Measurements from ENCODE around the gene NINJ2.

NINJ2 gene

GRCh38 chr12:668090-668481 lies 4.8 kb upstream of the NINJ2 start:
- Histone ChIP-seq H3K4me3 (ENCODE audit: low read depth, low read length) (no peak overlapping the region), H3K36me3 (ENCODE audit: control insufficient read depth, insufficient read depth, low read length) (no peaks in the 10 kb centered on the region), H3K27ac (ENCODE audit: low read depth, low read length) (no peak overlapping the region), H3K9me3 (ENCODE audit: control insufficient read depth, insufficient read depth, low read length) (no peaks in the 10 kb centered on the region), H3K4me1 (ENCODE audit: control insufficient read depth, insufficient read depth, low read length) (peaks cover 15% of the 10 kb centered on the region), H3K27me3 (ENCODE audit: control insufficient read depth, insufficient read depth, low read length) (no peaks in the 10 kb centered on the region), H3K9ac (ENCODE audit: low read depth, low read length) (no peak overlapping the region)

DNA sequence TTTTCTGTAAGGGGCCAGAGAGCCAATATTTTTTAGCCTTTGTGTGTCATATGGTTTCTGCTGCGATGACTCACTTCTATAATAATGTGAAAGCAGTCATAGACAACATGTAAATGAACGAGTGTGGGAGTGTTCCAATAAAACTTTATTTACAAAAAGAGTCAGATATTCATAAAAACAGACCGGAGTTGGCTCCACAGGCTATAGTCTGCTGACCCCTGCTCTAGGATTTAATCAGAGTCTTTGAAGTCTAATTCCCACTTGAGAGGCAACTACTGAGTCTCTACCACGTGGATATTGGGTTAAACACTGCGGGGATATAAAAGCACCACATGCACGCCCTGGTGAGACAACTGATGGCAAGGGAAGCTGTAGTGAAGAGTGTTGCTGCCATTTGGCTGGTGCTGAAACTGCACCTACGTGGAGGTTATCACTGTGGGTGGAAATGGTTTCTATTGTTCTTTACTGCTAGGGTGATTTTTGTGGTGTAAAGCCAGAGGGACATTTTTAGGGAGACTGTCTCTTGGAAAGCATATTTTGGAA lies 3.6 kb upstream of the NINJ2 start:
- Histone ChIP-seq H3K9me3 (ENCODE audit: control insufficient read depth, insufficient read depth, low read length) (no peaks in the 10 kb centered on the region), H3K4me3 (ENCODE audit: low read depth, low read length) (no peak overlapping the region), H3K36me3 (ENCODE audit: control insufficient read depth, insufficient read depth, low read length) (no peaks in the 10 kb centered on the region), H3K27me3 (ENCODE audit: control insufficient read depth, insufficient read depth, low read length) (no peaks in the 10 kb centered on the region), H3K27ac (ENCODE audit: low read depth, low read length) (no peak overlapping the region), H3K4me1 (ENCODE audit: control insufficient read depth, insufficient read depth, low read length) (peaks cover 15% of the 10 kb centered on the region), H3K9ac (ENCODE audit: low read depth, low read length) (no peak overlapping the region)

DNA sequence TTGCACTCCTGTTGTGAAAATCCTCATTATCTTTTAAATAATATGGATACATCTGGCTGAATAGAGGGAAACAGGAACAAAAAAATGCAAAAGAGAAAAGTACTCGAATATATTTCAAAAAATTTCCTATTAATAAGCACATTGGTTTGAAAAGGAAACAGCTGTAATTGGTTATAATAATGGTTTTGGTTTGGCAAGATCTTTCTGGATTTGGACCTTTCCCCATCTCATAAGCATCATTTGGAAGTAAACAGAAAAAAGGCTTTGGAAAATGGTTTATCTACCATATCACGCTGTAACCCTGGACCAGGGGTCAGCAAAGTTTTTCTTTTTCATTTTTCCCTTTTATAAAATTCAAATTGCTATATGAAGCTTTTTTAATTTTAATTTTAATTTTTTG lies 2.8 kb upstream of the NINJ2 start:
- no peak overlapping the region for H3K9ac ChIP-seq (ENCODE audit: low read depth, low read length)
- H3K27ac ChIP-seq (ENCODE audit: low read depth, low read length): no peak overlapping the region
- peaks cover 15% of the 10 kb centered on the region for H3K4me1 ChIP-seq (ENCODE audit: control insufficient read depth, insufficient read depth, low read length)
- H3K36me3 ChIP-seq (ENCODE audit: control insufficient read depth, insufficient read depth, low read length): no peaks in the 10 kb centered on the region
- no peaks in the 10 kb centered on the region for H3K9me3 ChIP-seq (ENCODE audit: control insufficient read depth, insufficient read depth, low read length)
- no peak overlapping the region for H3K4me3 ChIP-seq (ENCODE audit: low read depth, low read length)
- no peaks in the 10 kb centered on the region for H3K27me3 ChIP-seq (ENCODE audit: control insufficient read depth, insufficient read depth, low read length)

GRCh38 chr12:664779-665092 lies 1.5 kb upstream of the NINJ2 start:
- no peaks in the 10 kb centered on the region for H3K9me3 ChIP-seq (ENCODE audit: control insufficient read depth, insufficient read depth, low read length)
- H3K36me3 ChIP-seq (ENCODE audit: control insufficient read depth, insufficient read depth, low read length): no peaks in the 10 kb centered on the region
- H3K27ac ChIP-seq (ENCODE audit: low read depth, low read length): no peak overlapping the region
- H3K9ac ChIP-seq (ENCODE audit: low read depth, low read length): no peak overlapping the region
- peaks cover 15% of the 10 kb centered on the region for H3K4me1 ChIP-seq (ENCODE audit: control insufficient read depth, insufficient read depth, low read length)
- no peaks in the 10 kb centered on the region for H3K27me3 ChIP-seq (ENCODE audit: control insufficient read depth, insufficient read depth, low read length)
- H3K4me3 ChIP-seq (ENCODE audit: low read depth, low read length): no peak overlapping the region

GRCh38 chr12:664075-664778 lies 982 bp upstream of the NINJ2 start:
- no peak overlapping the region for H3K9ac ChIP-seq (ENCODE audit: low read depth, low read length)
- no peaks in the 10 kb centered on the region for H3K36me3 ChIP-seq (ENCODE audit: control insufficient read depth, insufficient read depth, low read length)
- H3K4me1 ChIP-seq (ENCODE audit: control insufficient read depth, insufficient read depth, low read length): peaks cover 15% of the 10 kb centered on the region
- H3K27me3 ChIP-seq (ENCODE audit: control insufficient read depth, insufficient read depth, low read length): no peaks in the 10 kb centered on the region
- H3K4me3 ChIP-seq (ENCODE audit: low read depth, low read length): no peak overlapping the region
- no peak overlapping the region for H3K27ac ChIP-seq (ENCODE audit: low read depth, low read length)
- H3K9me3 ChIP-seq (ENCODE audit: control insufficient read depth, insufficient read depth, low read length): no peaks in the 10 kb centered on the region

- Histone ChIP-seq H3K36me3 (ENCODE audit: control insufficient read depth, insufficient read depth, low read length) (no peaks in the 10 kb centered on the region), H3K27me3 (ENCODE audit: control insufficient read depth, insufficient read depth, low read length) (no peaks in the 10 kb centered on the region), H3K4me1 (ENCODE audit: control insufficient read depth, insufficient read depth, low read length) (peaks cover 9% of the 10 kb centered on the region), H3K9ac (ENCODE audit: low read depth, low read length) (no peak overlapping the region), H3K9me3 (ENCODE audit: control insufficient read depth, insufficient read depth, low read length) (no peaks in the 10 kb centered on the region), H3K4me3 (ENCODE audit: low read depth, low read length) (no peak overlapping the region), H3K27ac (ENCODE audit: low read depth, low read length) (no peak overlapping the region)
Measured at GRCh38 chr12:662566-663292, 516 bp downstream of the NINJ2 start.

GRCh38 chr12:661720-662486 lies 1.3 kb downstream of the NINJ2 start:
- peaks cover 2% of the 10 kb centered on the region; the same call in 1 of the 2 replicates for H3K4me1 ChIP-seq (ENCODE audit: control insufficient read depth, insufficient read depth, low read length)
- H3K27me3 ChIP-seq (ENCODE audit: control insufficient read depth, insufficient read depth, low read length): no peaks in the 10 kb centered on the region
- H3K9me3 ChIP-seq (ENCODE audit: control insufficient read depth, insufficient read depth, low read length): no peaks in the 10 kb centered on the region
- H3K36me3 ChIP-seq (ENCODE audit: control insufficient read depth, insufficient read depth, low read length): no peaks in the 10 kb centered on the region
- no peak overlapping the region for H3K4me3 ChIP-seq (ENCODE audit: low read depth, low read length)
- H3K27ac ChIP-seq (ENCODE audit: low read depth, low read length): no peak overlapping the region
- no peak overlapping the region for H3K9ac ChIP-seq (ENCODE audit: low read depth, low read length)

DNA sequence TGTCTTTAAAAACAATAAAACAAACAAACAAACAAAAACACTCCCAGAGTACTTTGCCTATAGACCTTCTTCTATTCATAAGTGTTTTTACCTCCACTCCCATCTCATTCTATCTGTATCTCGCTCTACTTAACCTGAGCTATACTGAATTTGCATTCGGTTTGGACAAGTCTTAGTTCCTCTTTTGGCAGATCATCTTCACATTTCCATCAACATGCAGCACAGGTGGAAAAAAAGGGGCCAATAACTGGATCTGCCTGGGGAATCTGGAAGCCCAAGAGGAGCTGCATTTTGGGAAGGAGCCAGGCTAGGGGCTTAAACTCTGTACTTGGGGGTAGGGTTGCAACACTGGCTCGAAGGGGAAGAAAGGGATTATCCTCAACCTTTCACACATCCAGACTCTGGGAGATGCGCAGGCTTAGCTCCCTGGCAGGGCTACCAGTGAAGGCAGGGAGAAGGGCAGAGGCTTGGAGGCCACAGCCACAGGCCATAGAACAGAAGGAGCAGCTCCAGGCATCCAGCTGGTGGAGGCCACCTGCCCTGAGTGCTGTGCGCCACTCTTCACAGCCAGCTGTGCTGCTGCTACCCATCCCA lies 4.1 kb downstream of the NINJ2 start:
- no peak overlapping the region for H3K27ac ChIP-seq (ENCODE audit: low read depth, low read length)

DNA sequence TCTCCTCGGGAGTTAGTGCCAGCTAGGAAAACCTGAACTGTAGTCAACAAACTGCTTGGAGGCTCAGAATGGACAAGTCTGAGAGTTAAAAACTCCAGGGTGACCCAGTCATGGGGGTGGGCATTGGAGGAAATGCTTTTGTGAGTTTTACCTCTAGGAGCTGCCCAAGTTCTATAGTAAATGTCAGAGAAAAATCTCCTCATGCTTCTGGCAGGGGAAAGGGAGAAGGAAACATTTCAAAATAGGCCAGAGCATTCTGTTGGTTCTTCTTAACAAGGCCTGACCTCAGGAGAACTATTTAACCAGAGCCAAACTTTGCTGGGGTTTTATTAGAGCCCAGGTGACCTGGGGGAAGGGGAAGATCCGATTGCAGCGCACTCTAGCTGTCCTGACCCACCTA lies 12.3 kb downstream of the NINJ2 start:
- no peak overlapping the region for H3K27ac ChIP-seq (ENCODE audit: low read depth, low read length)
- H3K9me3 ChIP-seq (ENCODE audit: control insufficient read depth, insufficient read depth, low read length): no peaks in the 10 kb centered on the region
- H3K27me3 ChIP-seq (ENCODE audit: control insufficient read depth, insufficient read depth, low read length): no peaks in the 10 kb centered on the region
- no peak overlapping the region for H3K4me3 ChIP-seq (ENCODE audit: low read depth, low read length)
- H3K9ac ChIP-seq (ENCODE audit: low read depth, low read length): no peak overlapping the region
- no peaks in the 10 kb centered on the region for H3K36me3 ChIP-seq (ENCODE audit: control insufficient read depth, insufficient read depth, low read length)
- H3K4me1 ChIP-seq (ENCODE audit: control insufficient read depth, insufficient read depth, low read length): no peaks in the 10 kb centered on the region

More for the DNA sequence above, 4.1 kb downstream of the NINJ2 start:
- H3K36me3 ChIP-seq (ENCODE audit: control insufficient read depth, insufficient read depth, low read length): no peaks in the 10 kb centered on the region
- H3K4me1 ChIP-seq (ENCODE audit: control insufficient read depth, insufficient read depth, low read length): no peaks in the 10 kb centered on the region
- H3K4me3 ChIP-seq (ENCODE audit: low read depth, low read length): no peak overlapping the region
- no peaks in the 10 kb centered on the region for H3K27me3 ChIP-seq (ENCODE audit: control insufficient read depth, insufficient read depth, low read length)
- no peaks in the 10 kb centered on the region for H3K9me3 ChIP-seq (ENCODE audit: control insufficient read depth, insufficient read depth, low read length)
- H3K9ac ChIP-seq (ENCODE audit: low read depth, low read length): no peak overlapping the region

DNA sequence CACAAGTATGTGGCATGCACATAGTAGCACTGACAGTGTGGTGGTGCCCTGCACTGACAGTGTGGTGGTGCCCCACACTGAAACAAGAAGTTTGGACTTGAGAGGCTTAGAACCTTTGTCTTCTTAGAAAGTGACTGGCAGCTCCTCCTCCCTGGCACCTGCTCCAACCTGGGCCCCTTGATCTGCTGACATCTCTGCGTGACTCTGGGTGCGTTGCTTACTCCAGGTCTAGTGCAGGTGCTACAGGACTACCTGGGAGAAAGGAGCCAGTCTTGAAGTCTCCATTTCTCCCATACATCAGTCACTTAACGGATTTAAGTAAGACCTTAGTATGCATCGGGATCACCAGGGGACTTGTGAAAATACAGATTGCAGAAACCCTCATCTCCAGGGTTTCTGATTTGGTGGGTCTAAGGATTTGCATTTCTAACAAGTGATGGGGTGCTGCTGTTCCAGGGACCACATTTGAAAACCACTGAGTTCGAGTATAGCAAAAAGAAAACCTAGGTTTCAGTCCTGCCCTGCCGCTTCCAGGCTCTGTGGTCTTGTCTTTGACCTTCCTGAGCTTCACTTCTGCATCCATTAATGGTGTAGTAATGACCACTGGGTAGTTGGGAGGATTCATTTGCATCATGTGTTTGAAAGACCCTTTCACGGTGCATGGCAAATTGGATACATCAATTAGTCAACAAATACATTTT lies 15.7 kb downstream of the NINJ2 start:
- H3K27ac ChIP-seq (ENCODE audit: low read depth, low read length): no peak overlapping the region

More for the DNA sequence above, 15.7 kb downstream of the NINJ2 start:
- Histone ChIP-seq H3K36me3 (ENCODE audit: control insufficient read depth, insufficient read depth, low read length) (no peaks in the 10 kb centered on the region), H3K9ac (ENCODE audit: low read depth, low read length) (no peak overlapping the region), H3K9me3 (ENCODE audit: control insufficient read depth, insufficient read depth, low read length) (no peaks in the 10 kb centered on the region), H3K4me3 (ENCODE audit: low read depth, low read length) (no peak overlapping the region), H3K27me3 (ENCODE audit: control insufficient read depth, insufficient read depth, low read length) (no peaks in the 10 kb centered on the region), H3K4me1 (ENCODE audit: control insufficient read depth, insufficient read depth, low read length) (0 out of 2 replicates have a peak, but pooled peaks cover 7% of the 10 kb centered on the region)

Measured in HUES48 (cell line).